Prostate gland (tissue), 2 donors: ENCODE results near the gene ABCC2. TPM values are rescaled to one million over a fixed set of nuclear protein-coding genes. Genes with fewer than 3 reads are reported as not detected.
"Not testable (repeated sequence)": the region's sequence is repeated elsewhere in the genome, so short reads cannot be mapped to it uniquely, and the experiment has no call there.

ENCODE experiments used
- DNase-seq: peaks from one replicate; pipeline ENCODE4 v3.0.0-alpha.2; 2019; ENCODE audit warnings: low spot score
- H3K27ac ChIP-seq, 2 donors: fragments of 200-600 bp; sonication (generic); 2 replicates each; pipeline ENCODE4 v1.5.1; 2017 to 2019
- H3K27me3 ChIP-seq: fragments of 200-600 bp; sonication (generic); replicated peaks from 2 replicates; pipeline ENCODE4 v1.5.1; 2019; ENCODE audit not compliant: insufficient read depth
- H3K36me3 ChIP-seq, 2 donors: fragments of 200-600 bp; sonication (generic); 1 replicate in 1 of 2; 2 replicates in 1 of 2; pipeline versions ENCODE4 v1.5.1 to v1.8.1; 2017 to 2019
- H3K4me1 ChIP-seq: fragments of 200-600 bp; sonication (generic); replicated peaks from 2 replicates; pipeline ENCODE4 v1.5.1; 2019
- H3K4me3 ChIP-seq, 2 donors: fragments of 200-600 bp; sonication (generic); 2 replicates each; pipeline ENCODE4 v1.5.1; 2017 to 2019
- H3K9me3 ChIP-seq: fragments of 200-600 bp; sonication (generic); 2 replicates; pipeline ENCODE4 v1.5.1; 2017
- POLR2A ChIP-seq: fragments of 450-650 bp; IDR thresholded peaks from one replicate; pipeline ENCODE4 v1.6.1; 2016; ENCODE audit warnings: antibody characterized with exemption, mild to moderate bottlenecking
- POLR2AphosphoS5 ChIP-seq: sonication (generic); formaldehyde crosslinking; IDR thresholded peaks from one replicate; pipeline ENCODE4 v1.6.1; 2017; ENCODE audit warnings: antibody characterized with exemption
- WGBS: methylation state at CpG from one replicate; pipeline ENCODE4 v1.1.5; 2018; 5-methylcytosine and 5-hydroxymethylcytosine counted together
- intact Hi-C: fragments of 100-400 bp; cut with DNase I; formaldehyde crosslinking; loops from one replicate; pipeline ENCODE4 v1.14.2; 2022
- total RNA-seq, 2 donors: library from RNA; depleted of rRNA; stranded (reverse); fragments of >200 nt; gene quantifications; one replicate each; pipeline ENCODE4 v1.1.0, GENCODE V29; 2016
- TF ChIP-seq, protein P1 (sequence below), 4 experiments: fragments of 200-600 bp in 2 of 4; fragments of 450-650 bp in 2 of 4; sonication (generic) in 2 of 4; IDR thresholded peaks; 1 replicate in 3 of 4; 2 replicates in 1 of 4; pipeline ENCODE4 v1.5.1; 2016 to 2019; ENCODE audit warnings: antibody characterized with exemption in 4 of 4, mild to moderate bottlenecking in 2 of 4, moderate library complexity in 2 of 4

The ABCC2 gene
- total RNA-seq, 2 donors from 2014 or later, result 0.14 to 0.74 TPM

DNA sequence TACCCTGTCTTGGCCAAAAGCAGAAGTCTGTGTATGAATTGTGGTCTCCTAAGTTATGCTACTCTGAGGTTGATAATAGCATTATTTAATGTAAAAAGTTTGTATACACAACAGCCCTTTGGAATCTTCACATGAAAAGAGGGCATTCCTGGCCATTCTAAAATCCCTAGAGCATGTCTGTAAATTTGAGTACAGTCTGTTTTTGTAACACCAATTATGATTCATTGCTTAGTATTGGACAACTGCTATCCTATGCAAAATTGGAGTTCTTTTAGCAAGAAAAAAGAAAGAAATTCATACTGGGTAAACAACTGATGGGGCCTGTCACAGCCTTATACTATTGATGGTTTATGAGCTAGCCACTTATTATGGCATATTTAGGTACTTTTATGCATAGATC lies 40.2 kb upstream of the ABCC2 start:
- no peaks in the 10 kb centered on the region for H3K9me3 ChIP-seq
- TF ChIP-seq POLR2A, result no peak
- TF ChIP-seq POLR2AphosphoS5, result no peak
- TF ChIP-seq, protein P1, sequence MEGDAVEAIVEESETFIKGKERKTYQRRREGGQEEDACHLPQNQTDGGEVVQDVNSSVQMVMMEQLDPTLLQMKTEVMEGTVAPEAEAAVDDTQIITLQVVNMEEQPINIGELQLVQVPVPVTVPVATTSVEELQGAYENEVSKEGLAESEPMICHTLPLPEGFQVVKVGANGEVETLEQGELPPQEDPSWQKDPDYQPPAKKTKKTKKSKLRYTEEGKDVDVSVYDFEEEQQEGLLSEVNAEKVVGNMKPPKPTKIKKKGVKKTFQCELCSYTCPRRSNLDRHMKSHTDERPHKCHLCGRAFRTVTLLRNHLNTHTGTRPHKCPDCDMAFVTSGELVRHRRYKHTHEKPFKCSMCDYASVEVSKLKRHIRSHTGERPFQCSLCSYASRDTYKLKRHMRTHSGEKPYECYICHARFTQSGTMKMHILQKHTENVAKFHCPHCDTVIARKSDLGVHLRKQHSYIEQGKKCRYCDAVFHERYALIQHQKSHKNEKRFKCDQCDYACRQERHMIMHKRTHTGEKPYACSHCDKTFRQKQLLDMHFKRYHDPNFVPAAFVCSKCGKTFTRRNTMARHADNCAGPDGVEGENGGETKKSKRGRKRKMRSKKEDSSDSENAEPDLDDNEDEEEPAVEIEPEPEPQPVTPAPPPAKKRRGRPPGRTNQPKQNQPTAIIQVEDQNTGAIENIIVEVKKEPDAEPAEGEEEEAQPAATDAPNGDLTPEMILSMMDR (IDR thresholded peaks at IDR 0.05), result no peak

DNA sequence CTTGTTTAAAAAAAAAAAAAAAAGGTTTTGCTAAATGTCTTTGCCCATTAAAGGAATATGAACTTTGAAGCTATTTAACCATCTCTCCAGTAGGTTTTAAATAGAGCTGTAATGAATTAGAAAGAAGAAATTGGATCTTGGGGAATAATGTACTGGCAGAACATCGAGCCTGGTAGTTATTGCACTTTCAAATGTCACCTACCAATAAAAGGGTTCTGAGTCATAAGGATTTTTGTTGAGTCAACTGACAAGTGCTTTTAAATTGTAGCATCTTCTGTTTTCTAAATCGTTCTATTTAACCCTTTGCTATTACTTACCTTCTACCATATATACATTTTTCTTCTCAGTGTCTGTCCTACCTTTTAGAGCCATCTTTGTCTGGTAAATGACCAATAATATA lies 39.7 kb upstream of the ABCC2 start:
- Histone ChIP-seq H3K9me3 (no peaks in the 10 kb centered on the region), H3K4me1 (no peaks in the 10 kb centered on the region), H3K27ac (no peak overlapping the region), H3K36me3 (peaks cover 2 to 4% of the 10 kb centered on the region in 2 donors), H3K4me3 (no peak overlapping the region), H3K27me3 (no peaks in the 10 kb centered on the region)
- TF ChIP-seq, protein P1 (IDR thresholded peaks at IDR 0.05), result no peak
- no peak for DNase-seq
- intact Hi-C loops, result no loop called here
- WGBS, result 41% methylated on average over 2 of the region's 2 CpGs

More for the DNA sequence above, 40.2 kb upstream of the ABCC2 start:
- Histone ChIP-seq H3K36me3 (peaks cover 2 to 4% of the 10 kb centered on the region in 2 donors), H3K4me3 (no peak overlapping the region), H3K4me1 (no peaks in the 10 kb centered on the region), H3K27me3 (no peaks in the 10 kb centered on the region), H3K27ac (no peak overlapping the region)
- intact Hi-C loops, result no loop called here
- no peak for DNase-seq

DNA sequence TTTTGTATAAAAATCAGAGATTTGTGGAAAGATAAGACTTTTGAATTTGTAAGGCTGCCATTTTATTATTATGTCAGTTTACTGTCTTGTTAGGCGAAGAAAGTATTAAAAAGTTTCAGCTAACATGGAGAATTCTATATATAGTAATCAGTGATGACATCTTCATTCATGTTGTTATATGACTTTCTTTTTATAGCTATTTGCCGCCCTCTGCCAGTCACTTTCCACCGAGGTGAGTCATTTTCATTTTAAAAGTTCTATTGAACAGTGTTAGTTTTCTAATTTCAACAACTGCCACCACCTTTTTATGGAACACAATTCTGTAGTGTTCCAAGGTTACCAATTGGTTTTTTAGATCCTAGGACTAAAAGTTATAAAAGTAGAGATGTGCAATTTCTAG lies 38.6 kb upstream of the ABCC2 start:
- intact Hi-C loops, result no loop called here
- H3K9me3 ChIP-seq, result no peaks in the 10 kb centered on the region
- H3K27me3 ChIP-seq, result no peaks in the 10 kb centered on the region
- no peak overlapping the region for H3K27ac ChIP-seq
- TF ChIP-seq POLR2AphosphoS5, result no peak
- TF ChIP-seq, protein P1 (IDR thresholded peaks at IDR 0.05), result no peak
- no peak for TF ChIP-seq POLR2A
- no peaks in the 10 kb centered on the region for H3K4me1 ChIP-seq
- H3K36me3 ChIP-seq, result peaks cover 2 to 4% of the 10 kb centered on the region in 2 donors
- 70% methylated on average over 3 of the region's 3 CpGs for WGBS
- no peak overlapping the region for H3K4me3 ChIP-seq
- no peak for DNase-seq

DNA sequence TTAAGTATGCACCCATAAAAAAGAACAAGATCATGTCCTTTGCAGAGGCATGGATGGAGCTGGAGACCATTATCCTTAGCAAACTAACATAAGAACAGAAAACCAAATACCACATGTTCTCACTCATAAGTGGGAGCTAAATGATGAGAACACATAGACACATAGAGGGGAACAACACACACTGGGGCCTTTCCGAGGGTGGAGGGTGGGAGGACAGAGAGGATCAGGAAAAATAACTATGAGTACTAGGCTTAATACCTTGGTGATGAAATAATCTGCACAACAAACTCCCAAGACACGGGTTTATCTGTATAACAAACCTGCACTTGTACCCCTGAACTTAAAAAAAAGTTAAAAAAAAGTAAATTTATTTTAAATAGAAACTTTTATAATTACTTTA lies 36.3 kb upstream of the ABCC2 start:
- H3K27me3 ChIP-seq, H3K4me3 ChIP-seq, intact Hi-C loops, H3K4me1 ChIP-seq, H3K9me3 ChIP-seq, H3K36me3 ChIP-seq, H3K27ac ChIP-seq, DNase-seq: not testable (repeated sequence)
- WGBS, result 87% methylated on average over 2 of the region's 2 CpGs

DNA sequence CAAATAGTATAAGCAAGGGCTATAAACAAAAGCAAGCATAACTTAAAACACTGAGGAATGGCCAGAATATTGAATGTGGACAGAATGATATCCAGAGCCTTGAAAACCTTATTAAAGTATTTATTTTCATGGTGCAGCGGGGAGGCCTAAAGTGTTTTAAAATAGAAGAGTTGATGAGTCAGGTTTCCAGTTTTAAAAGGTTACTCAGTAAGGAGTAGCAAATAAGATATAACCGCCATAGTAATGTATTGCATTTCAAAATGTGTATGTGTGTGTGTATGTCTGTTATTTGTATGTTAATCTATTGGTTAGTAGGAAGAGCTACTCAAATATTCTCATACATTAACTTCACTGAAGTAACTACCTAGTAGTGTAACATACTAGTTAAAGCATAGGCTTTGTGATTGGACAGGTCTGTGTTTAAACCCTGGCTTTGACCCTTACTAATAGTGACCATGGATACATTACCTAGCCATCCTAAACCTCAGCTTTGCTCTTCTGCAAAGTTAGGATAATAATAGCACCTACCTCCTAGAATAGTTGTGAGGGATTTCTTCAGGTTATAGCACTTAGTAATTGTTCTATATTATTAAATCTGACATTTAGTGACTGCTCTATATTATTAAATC lies 33.5 kb upstream of the ABCC2 start:
- WGBS, result 68% methylated on average over 2 of the region's 2 CpGs

DNA sequence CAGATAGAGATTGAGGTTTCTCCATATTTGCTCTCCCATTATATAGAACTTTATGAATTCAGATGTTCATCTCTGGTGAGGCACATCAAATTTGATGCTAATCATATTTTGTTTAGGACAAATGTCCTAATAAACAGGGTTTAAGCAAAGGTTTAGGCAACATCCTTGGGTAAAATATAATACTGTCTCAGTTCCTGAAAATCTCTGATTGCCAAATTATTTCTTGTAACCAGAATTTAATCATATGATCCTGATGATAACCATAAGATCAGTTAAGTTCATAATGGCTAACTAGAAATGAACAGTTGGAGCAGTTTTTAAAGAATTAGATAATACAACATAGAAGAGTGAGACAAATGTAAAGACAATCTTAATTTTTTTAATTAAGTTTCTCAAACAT lies 31.8 kb upstream of the ABCC2 start:
- Histone ChIP-seq H3K27me3 (no peaks in the 10 kb centered on the region), H3K4me3 (no peak overlapping the region), H3K36me3 (peaks cover 0 to 6% of the 10 kb centered on the region in 2 donors), H3K9me3 (no peaks in the 10 kb centered on the region), H3K27ac (no peak overlapping the region), H3K4me1 (no peaks in the 10 kb centered on the region)
- TF ChIP-seq POLR2AphosphoS5 (no peak), POLR2A (no peak)
- TF ChIP-seq, protein P1 (IDR thresholded peaks at IDR 0.05), result no peak
- DNase-seq, result no peak
- intact Hi-C loops, result no loop called here

More for the DNA sequence above, 33.5 kb upstream of the ABCC2 start:
- no peak for TF ChIP-seq POLR2A
- no peak for TF ChIP-seq POLR2AphosphoS5
- Histone ChIP-seq H3K9me3 (no peaks in the 10 kb centered on the region), H3K4me1 (no peaks in the 10 kb centered on the region), H3K27ac (no peak overlapping the region), H3K4me3 (no peak overlapping the region), H3K36me3 (peaks cover 0 to 6% of the 10 kb centered on the region in 2 donors), H3K27me3 (no peaks in the 10 kb centered on the region)
- DNase-seq, result no peak
- intact Hi-C loops, result no loop called here
